Natural killer cell (primary cell): Measurements from ENCODE around the gene PLEKHG7. TPM values are rescaled to one million over a fixed set of nuclear protein-coding genes. Genes with fewer than 3 reads are reported as not detected.

Experiments used
- ATAC-seq, 3 donors: fragments of 150-1000 bp in 2 of 3; fragments of 200-7000 bp in 1 of 3; cut with Tn5 transposase; 1 replicate in 1 of 3; 2 replicates in 2 of 3; pipeline ENCODE4 v1.10.0; 2021; ENCODE audit warnings: mild to moderate bottlenecking in 2 of 3, moderate library complexity in 2 of 3
- DNase-seq, 2 donors: peaks; one replicate each; pipeline versions ENCODE4 v3.0.0 to v3.0.0-alpha.2; 2013 to 2021; ENCODE audit warnings: mixed read lengths in 1 of 2
- H3K27ac ChIP-seq: one replicate; pipeline ENCODE4 v1.5.1; 2013; ENCODE audit warnings: mild to moderate bottlenecking, low read length
- H3K27me3 ChIP-seq: one replicate; pipeline ENCODE4 v1.6.1; 2013; ENCODE audit warnings: low read length; ENCODE audit not compliant: control insufficient read depth, insufficient read depth
- H3K36me3 ChIP-seq: one replicate; pipeline ENCODE4 v1.6.1; 2013; ENCODE audit warnings: low read length; ENCODE audit not compliant: control insufficient read depth, insufficient read depth
- H3K4me1 ChIP-seq: one replicate; pipeline ENCODE4 v1.6.1; 2013; ENCODE audit warnings: low read length; ENCODE audit not compliant: control insufficient read depth, insufficient read depth
- H3K4me3 ChIP-seq: one replicate; pipeline ENCODE4 v1.5.1; 2013; ENCODE audit warnings: low read length
- H3K9me3 ChIP-seq: one replicate; pipeline ENCODE4 v1.6.1; 2013; ENCODE audit warnings: low read length; ENCODE audit not compliant: control insufficient read depth, insufficient read depth
- H3K27ac Mint-ChIP-seq, 2 donors: one replicate each; pipeline ENCODE4 v1.8.0; 2022; ENCODE audit warnings: mild to moderate bottlenecking in 2 of 2, mixed read lengths in 2 of 2, moderate library complexity in 1 of 2
- H3K27me3 Mint-ChIP-seq, 2 donors: one replicate each; pipeline ENCODE4 v1.8.0; 2022; ENCODE audit warnings: low read depth in 2 of 2, mixed read lengths in 2 of 2
- H3K36me3 Mint-ChIP-seq: one replicate; pipeline ENCODE4 v1.8.0; 2022; ENCODE audit warnings: mixed read lengths
- H3K4me1 Mint-ChIP-seq, 2 donors: one replicate each; pipeline ENCODE4 v1.8.0; 2022; ENCODE audit warnings: mixed read lengths in 2 of 2
- H3K4me3 Mint-ChIP-seq: one replicate; pipeline ENCODE4 v1.8.0; 2022; ENCODE audit warnings: mild to moderate bottlenecking, moderate library complexity, mixed read lengths
- H3K9me3 Mint-ChIP-seq, 2 donors: one replicate each; pipeline ENCODE4 v1.8.0; 2022; ENCODE audit warnings: mixed read lengths in 2 of 2
- WGBS: methylation state at CpG from one replicate; pipeline ENCODE4 v1.1.7; 2013; ENCODE audit warnings: missing lambda C conversion rate; ENCODE audit not compliant: insufficient coverage; 5-methylcytosine and 5-hydroxymethylcytosine counted together
- intact Hi-C: fragments of 100-400 bp; cut with micrococcal nuclease; formaldehyde crosslinking; loops from one replicate; pipeline ENCODE4 v1.14.2; 2022
- total RNA-seq, 4 donors: library from RNA; stranded (reverse); fragments of 120-200 nt in 1 of 4; gene quantifications; one replicate each; pipeline versions ENCODE4 v1.2.3 to v1.2.4, GENCODE V29; 2013 to 2022
- TF ChIP-seq, protein P1 (sequence below): fragments of 200-600 bp; IDR thresholded peaks from one replicate; pipeline ENCODE4 v1.8.0; 2022; ENCODE audit warnings: antibody characterized with exemption

Gene PLEKHG7
- total RNA-seq, 3 donors from 2014 or later (not counting 1 experiment from before 2014, with no cell fraction given): 0.16 to 0.63 TPM; not detected in 1

GRCh38 chr12:92733661-92734060, 30.9 kb downstream of the PLEKHG7 start:
- no peaks in the 10 kb centered on the region for H3K4me1 Mint-ChIP-seq
- no peaks in the 10 kb centered on the region for H3K9me3 Mint-ChIP-seq
- intact Hi-C loops: no loop called here
- H3K36me3 Mint-ChIP-seq: no peaks in the 10 kb centered on the region
- Histone ChIP-seq H3K4me3 (no peak overlapping the region), H3K27ac (no peak overlapping the region), H3K9me3 (no peaks in the 10 kb centered on the region), H3K36me3 (no peaks in the 10 kb centered on the region), H3K4me1 (no peaks in the 10 kb centered on the region), H3K27me3 (no peaks in the 10 kb centered on the region)
- TF ChIP-seq, protein P1, sequence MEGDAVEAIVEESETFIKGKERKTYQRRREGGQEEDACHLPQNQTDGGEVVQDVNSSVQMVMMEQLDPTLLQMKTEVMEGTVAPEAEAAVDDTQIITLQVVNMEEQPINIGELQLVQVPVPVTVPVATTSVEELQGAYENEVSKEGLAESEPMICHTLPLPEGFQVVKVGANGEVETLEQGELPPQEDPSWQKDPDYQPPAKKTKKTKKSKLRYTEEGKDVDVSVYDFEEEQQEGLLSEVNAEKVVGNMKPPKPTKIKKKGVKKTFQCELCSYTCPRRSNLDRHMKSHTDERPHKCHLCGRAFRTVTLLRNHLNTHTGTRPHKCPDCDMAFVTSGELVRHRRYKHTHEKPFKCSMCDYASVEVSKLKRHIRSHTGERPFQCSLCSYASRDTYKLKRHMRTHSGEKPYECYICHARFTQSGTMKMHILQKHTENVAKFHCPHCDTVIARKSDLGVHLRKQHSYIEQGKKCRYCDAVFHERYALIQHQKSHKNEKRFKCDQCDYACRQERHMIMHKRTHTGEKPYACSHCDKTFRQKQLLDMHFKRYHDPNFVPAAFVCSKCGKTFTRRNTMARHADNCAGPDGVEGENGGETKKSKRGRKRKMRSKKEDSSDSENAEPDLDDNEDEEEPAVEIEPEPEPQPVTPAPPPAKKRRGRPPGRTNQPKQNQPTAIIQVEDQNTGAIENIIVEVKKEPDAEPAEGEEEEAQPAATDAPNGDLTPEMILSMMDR: no peak
- H3K4me3 Mint-ChIP-seq: no peak overlapping the region
- ATAC-seq: no peak
- H3K27ac Mint-ChIP-seq: no peak overlapping the region
- 78% methylated on average over 3 of the region's 3 CpGs for WGBS
- DNase-seq: no peak
- H3K27me3 Mint-ChIP-seq: peaks cover 4 to 13% of the 10 kb centered on the region in 2 donors

DNA sequence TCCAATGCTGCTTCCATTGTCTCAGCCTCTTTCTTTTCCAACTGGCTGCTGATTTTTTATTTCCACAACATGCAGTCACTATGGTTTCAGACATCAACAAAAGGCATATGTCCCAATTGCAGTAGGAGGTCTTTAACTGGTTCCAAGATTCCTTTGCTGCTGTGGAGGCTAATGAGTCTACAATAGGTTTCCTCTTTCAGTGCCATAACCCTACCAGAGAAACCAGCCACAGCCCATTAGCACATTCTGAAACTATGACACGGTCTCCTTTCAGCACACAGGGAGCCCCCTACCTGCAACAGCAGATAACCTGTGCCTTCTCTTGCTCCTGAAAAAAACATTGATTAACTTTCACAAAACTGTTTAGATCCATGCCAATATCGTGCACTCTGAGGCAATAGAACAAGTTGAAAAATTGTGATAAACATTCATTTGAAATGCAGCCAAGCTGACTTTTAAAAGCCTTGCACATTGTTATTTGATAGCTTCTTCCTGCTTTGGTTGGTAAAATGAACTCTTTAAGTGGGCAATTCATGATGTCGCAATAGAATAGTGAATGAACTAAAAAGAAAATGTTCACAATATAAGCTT, 32.4 kb downstream of the PLEKHG7 start:
- intact Hi-C loops: no loop called here
- DNase-seq: no peak
- H3K36me3 ChIP-seq: no peaks in the 10 kb centered on the region
- no peaks in the 10 kb centered on the region for H3K4me1 ChIP-seq
- H3K27me3 ChIP-seq: no peaks in the 10 kb centered on the region
- Mint-ChIP-seq H3K36me3 (no peaks in the 10 kb centered on the region), H3K4me1 (no peaks in the 10 kb centered on the region), H3K9me3 (no peaks in the 10 kb centered on the region), H3K27me3 (peaks cover 4 to 13% of the 10 kb centered on the region in 2 donors), H3K27ac (no peak overlapping the region), H3K4me3 (no peak overlapping the region)
- ATAC-seq: no peak
- TF ChIP-seq, protein P1: no peak
- WGBS: 72% methylated on average over 2 of the region's 3 CpGs
- no peaks in the 10 kb centered on the region for H3K9me3 ChIP-seq
- no peak overlapping the region for H3K4me3 ChIP-seq
- H3K27ac ChIP-seq: no peak overlapping the region

- no peaks in the 10 kb centered on the region for H3K27me3 ChIP-seq
- H3K4me3 ChIP-seq: no peak overlapping the region
- Mint-ChIP-seq H3K4me1 (no peaks in the 10 kb centered on the region), H3K27me3 (peaks cover 4 to 17% of the 10 kb centered on the region in 2 donors), H3K4me3 (no peak overlapping the region), H3K36me3 (no peaks in the 10 kb centered on the region), H3K27ac (no peak overlapping the region), H3K9me3 (no peaks in the 10 kb centered on the region)
- H3K9me3 ChIP-seq: no peaks in the 10 kb centered on the region
- WGBS: 80% methylated on average over 6 of the region's 6 CpGs
- H3K27ac ChIP-seq: no peak overlapping the region
- H3K4me1 ChIP-seq: no peaks in the 10 kb centered on the region
- DNase-seq (no peak), ATAC-seq (no peak)
- intact Hi-C loops: no loop called here
- TF ChIP-seq, protein P1: no peak
- H3K36me3 ChIP-seq: no peaks in the 10 kb centered on the region
Measured at GRCh38 chr12:92736605-92737004, 33.8 kb downstream of the PLEKHG7 start.
